ENCODE results near the gene CCDC70. TPM values are rescaled to one million over a fixed set of nuclear protein-coding genes. Genes with fewer than 3 reads are reported as not detected.

The CCDC70 gene
- total RNA-seq, 1 donor from 2014 or later: not detected

Other genes starting within 250 kb of the CCDC70 start
- gene DHRS12, start 57.8 kb upstream of the CCDC70 start, total RNA-seq: 10.2 TPM
- gene TMEM272, start 16.8 kb upstream of the CCDC70 start, total RNA-seq: 0.49 TPM
- gene ATP7B, start 149.5 kb downstream of the CCDC70 start, total RNA-seq: 3.3 TPM
- 20.9 TPM for gene ALG11, start 150.4 kb downstream of the CCDC70 start, total RNA-seq
- 9.6 TPM for gene UTP14C, start 162.7 kb downstream of the CCDC70 start, total RNA-seq

All from Right ventricle myocardium inferior (tissue), 1 donor.